Measurements from ENCODE around the gene TRIM9.

Gene TRIM9

DNA sequence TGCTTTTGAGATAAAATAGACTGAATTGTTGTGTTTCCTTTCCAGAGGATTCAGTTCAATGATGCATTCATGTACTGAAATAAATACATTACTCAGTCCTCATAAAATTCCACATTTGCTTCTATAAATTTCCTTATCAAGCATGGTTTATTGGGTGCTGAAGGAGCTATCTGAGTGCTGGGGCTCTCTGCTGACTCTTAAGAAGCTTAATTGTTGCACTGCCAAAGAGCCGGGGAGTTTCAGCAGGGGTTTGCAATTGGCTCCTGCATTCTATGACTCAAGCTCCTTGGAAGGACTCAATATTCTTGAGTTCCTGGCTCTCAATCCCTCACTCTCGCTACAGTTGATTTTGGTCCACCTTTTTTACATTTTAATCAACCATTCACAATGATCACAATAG lies 80.8 kb downstream of the TRIM9 start:
- Histone ChIP-seq H3K4me1 (ENCODE audit: control insufficient read depth, insufficient read depth, low read length, poor library complexity, severe bottlenecking) (no peaks in the 10 kb centered on the region), H3K36me3 (ENCODE audit: control insufficient read depth, insufficient read depth, low read length) (no peaks in the 10 kb centered on the region), H3K4me3 (ENCODE audit: insufficient read depth, low read depth, low read length, poor library complexity, severe bottlenecking) (no peak overlapping the region), H3K9me3 (ENCODE audit: control insufficient read depth, low read length) (no peaks in the 10 kb centered on the region), H3K27ac (ENCODE audit: insufficient read depth, low read length, poor library complexity, severe bottlenecking) (no peak overlapping the region), H3K27me3 (replicated peaks; ENCODE audit: control insufficient read depth, insufficient read depth, low read length, poor library complexity, severe bottlenecking) (no peaks in the 10 kb centered on the region)
- no peak for DNase-seq

DNA sequence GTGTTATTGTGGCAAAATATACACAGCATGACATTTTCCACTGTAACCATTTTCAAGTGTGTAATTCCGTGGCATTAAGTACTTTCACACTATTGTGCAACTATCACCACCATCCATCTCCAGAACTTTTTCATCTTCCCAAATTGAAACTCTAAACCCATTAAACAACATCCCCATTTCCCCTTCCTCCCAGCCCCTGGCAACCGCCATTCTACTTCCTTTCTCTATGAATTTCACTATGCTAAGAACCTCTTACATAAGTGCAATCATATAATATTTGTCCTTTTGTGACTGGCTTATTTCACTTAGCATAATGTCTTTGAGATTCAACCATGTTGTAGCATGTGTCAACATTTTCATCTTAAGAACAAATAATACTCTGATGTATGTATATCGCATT lies 82.8 kb downstream of the TRIM9 start:
- H3K4me3 ChIP-seq (ENCODE audit: insufficient read depth, low read depth, low read length, poor library complexity, severe bottlenecking): no peak overlapping the region
- no peak for DNase-seq
- H3K9me3 ChIP-seq (ENCODE audit: control insufficient read depth, low read length): no peaks in the 10 kb centered on the region
- no peaks in the 10 kb centered on the region for H3K27me3 ChIP-seq (replicated peaks; ENCODE audit: control insufficient read depth, insufficient read depth, low read length, poor library complexity, severe bottlenecking)
- H3K27ac ChIP-seq (ENCODE audit: insufficient read depth, low read length, poor library complexity, severe bottlenecking): no peak overlapping the region
- H3K4me1 ChIP-seq (ENCODE audit: control insufficient read depth, insufficient read depth, low read length, poor library complexity, severe bottlenecking): no peaks in the 10 kb centered on the region
- no peaks in the 10 kb centered on the region for H3K36me3 ChIP-seq (ENCODE audit: control insufficient read depth, insufficient read depth, low read length)

DNA sequence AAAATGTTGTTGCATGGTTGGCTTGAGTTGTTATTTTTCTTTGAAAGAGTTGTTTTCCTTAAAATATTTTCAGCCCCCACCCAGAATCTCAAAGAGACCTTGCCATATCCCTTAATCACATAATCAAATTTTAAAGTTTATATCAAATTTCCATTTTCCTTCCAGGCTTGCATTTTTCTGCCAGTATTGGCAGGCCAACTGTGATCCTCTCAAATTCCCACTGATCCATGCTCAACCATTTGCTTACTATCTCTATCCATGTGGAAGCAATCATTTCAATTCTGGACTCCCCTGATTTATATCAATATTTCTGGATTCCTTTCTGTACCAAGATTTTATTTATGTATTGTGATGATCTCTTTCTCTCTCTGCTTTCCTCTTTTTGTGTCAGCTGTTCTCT lies 86.5 kb downstream of the TRIM9 start:
- H3K27me3 ChIP-seq (replicated peaks; ENCODE audit: control insufficient read depth, insufficient read depth, low read length, poor library complexity, severe bottlenecking): no peaks in the 10 kb centered on the region
- DNase-seq: no peak
- H3K36me3 ChIP-seq (ENCODE audit: control insufficient read depth, insufficient read depth, low read length): no peaks in the 10 kb centered on the region
- no peaks in the 10 kb centered on the region for H3K9me3 ChIP-seq (ENCODE audit: control insufficient read depth, low read length)
- H3K4me3 ChIP-seq (ENCODE audit: insufficient read depth, low read depth, low read length, poor library complexity, severe bottlenecking): no peak overlapping the region
- no peak overlapping the region for H3K27ac ChIP-seq (ENCODE audit: insufficient read depth, low read length, poor library complexity, severe bottlenecking)
- no peaks in the 10 kb centered on the region for H3K4me1 ChIP-seq (ENCODE audit: control insufficient read depth, insufficient read depth, low read length, poor library complexity, severe bottlenecking)

DNA sequence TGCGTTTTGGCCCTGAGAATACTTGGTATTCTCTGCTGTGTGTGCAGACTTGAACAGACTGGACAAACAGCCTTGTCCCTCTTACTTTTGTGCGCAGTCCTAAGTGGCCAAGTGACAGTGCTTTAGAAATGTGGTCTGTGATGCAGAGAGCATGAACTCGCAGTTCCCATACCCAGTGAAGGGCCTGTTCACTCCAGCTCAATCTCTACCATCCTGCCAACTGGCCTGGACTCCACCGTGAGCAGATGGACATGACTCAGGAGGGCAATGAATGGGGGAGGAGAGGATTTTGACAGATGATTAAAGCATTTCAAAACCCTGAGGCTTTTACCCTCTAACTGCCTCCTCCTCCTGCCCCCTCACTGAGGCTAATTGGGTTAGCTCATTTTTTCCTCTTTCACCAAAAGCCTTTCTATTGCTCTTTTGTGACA lies 88.1 kb downstream of the TRIM9 start:
- H3K27me3 ChIP-seq (replicated peaks; ENCODE audit: control insufficient read depth, insufficient read depth, low read length, poor library complexity, severe bottlenecking): no peaks in the 10 kb centered on the region
- no peak overlapping the region for H3K4me3 ChIP-seq (ENCODE audit: insufficient read depth, low read depth, low read length, poor library complexity, severe bottlenecking)
- no peaks in the 10 kb centered on the region for H3K36me3 ChIP-seq (ENCODE audit: control insufficient read depth, insufficient read depth, low read length)
- DNase-seq: no peak
- H3K9me3 ChIP-seq (ENCODE audit: control insufficient read depth, low read length): no peaks in the 10 kb centered on the region
- H3K4me1 ChIP-seq (ENCODE audit: control insufficient read depth, insufficient read depth, low read length, poor library complexity, severe bottlenecking): no peaks in the 10 kb centered on the region
- no peak overlapping the region for H3K27ac ChIP-seq (ENCODE audit: insufficient read depth, low read length, poor library complexity, severe bottlenecking)

DNA sequence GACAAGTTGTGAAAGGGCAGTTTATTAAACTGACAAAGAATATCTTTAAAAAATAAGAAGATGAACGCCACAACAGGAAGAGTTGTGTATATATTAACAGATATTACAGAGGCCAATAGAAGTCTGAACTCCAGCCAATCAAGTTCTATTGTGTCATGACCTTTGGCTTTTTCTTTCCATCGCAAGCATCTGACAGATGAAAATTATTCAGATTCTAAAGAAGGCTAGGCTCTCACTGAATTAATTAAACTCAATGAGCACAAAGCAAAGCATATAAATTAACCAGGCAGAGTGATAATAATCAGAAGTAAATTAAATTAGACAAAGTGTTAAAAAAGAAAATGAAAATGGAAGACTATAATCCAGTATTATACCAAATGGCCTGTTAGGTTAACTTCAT lies 88.6 kb downstream of the TRIM9 start:
- Histone ChIP-seq H3K4me3 (ENCODE audit: insufficient read depth, low read depth, low read length, poor library complexity, severe bottlenecking) (no peak overlapping the region), H3K9me3 (ENCODE audit: control insufficient read depth, low read length) (no peaks in the 10 kb centered on the region), H3K27ac (ENCODE audit: insufficient read depth, low read length, poor library complexity, severe bottlenecking) (no peak overlapping the region), H3K36me3 (ENCODE audit: control insufficient read depth, insufficient read depth, low read length) (no peaks in the 10 kb centered on the region), H3K27me3 (replicated peaks; ENCODE audit: control insufficient read depth, insufficient read depth, low read length, poor library complexity, severe bottlenecking) (no peaks in the 10 kb centered on the region), H3K4me1 (ENCODE audit: control insufficient read depth, insufficient read depth, low read length, poor library complexity, severe bottlenecking) (no peaks in the 10 kb centered on the region)
- DNase-seq: no peak

DNA sequence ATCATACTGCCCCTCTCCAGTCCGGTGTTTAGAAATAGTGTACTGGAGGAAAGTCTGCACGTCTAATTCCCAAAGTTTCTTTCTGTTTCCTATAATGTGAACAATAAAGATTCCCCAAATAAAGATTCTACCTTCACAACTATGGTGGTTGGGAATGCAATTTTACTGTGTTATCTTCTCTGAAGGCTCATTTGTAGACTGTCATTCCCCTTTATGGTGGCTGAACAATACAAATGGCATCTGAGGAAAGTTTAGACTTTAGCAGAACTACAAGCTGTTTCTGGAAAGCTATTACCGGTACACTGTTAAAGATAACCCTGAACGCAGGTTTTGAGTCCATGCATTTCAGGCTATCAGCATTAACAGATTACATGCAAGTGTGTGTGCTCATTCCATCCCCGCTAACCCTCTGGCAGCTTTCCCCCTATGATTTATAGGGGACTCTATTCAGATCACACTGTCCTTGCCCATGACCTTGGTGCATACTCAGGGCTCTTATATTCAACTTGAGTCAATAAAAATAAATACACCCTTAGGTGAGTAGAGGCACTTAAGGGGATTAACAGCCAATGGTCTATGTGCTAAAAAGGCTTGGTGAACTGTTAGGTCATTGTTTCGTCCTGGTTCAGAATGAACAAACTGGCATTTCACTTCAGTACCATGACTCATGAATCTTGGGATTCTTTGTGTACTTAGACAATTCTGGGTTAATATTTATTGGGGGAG lies 89.9 kb downstream of the TRIM9 start:
- Histone ChIP-seq H3K9me3 (ENCODE audit: control insufficient read depth, low read length) (no peaks in the 10 kb centered on the region), H3K4me3 (ENCODE audit: insufficient read depth, low read depth, low read length, poor library complexity, severe bottlenecking) (no peak overlapping the region), H3K27me3 (replicated peaks; ENCODE audit: control insufficient read depth, insufficient read depth, low read length, poor library complexity, severe bottlenecking) (no peaks in the 10 kb centered on the region), H3K27ac (ENCODE audit: insufficient read depth, low read length, poor library complexity, severe bottlenecking) (no peak overlapping the region), H3K36me3 (ENCODE audit: control insufficient read depth, insufficient read depth, low read length) (no peaks in the 10 kb centered on the region), H3K4me1 (ENCODE audit: control insufficient read depth, insufficient read depth, low read length, poor library complexity, severe bottlenecking) (no peaks in the 10 kb centered on the region)
- no peak for DNase-seq

DNA sequence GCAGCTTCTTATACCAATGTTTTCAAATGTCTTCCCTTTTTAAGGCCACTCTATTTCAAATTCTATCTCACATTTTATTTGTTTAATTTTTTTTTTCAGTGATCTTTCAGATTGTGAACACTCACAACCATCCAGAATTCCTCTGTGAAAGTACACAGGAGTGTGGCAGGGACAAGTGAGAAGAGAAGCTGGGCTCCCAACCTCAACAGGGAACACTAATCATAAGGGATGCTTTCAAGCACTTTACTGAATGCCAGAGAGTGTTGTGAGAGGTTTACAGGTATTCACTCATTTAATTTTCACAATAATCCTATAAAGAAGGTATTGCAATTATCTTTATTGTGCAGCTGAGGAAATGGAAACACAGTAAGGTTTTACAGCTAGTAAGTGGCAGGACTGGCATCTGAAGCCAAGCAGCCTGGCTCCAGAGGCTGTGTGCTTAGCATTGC lies 90.5 kb downstream of the TRIM9 start:
- no peaks in the 10 kb centered on the region for H3K9me3 ChIP-seq (ENCODE audit: control insufficient read depth, low read length)
- no peak overlapping the region for H3K4me3 ChIP-seq (ENCODE audit: insufficient read depth, low read depth, low read length, poor library complexity, severe bottlenecking)
- H3K36me3 ChIP-seq (ENCODE audit: control insufficient read depth, insufficient read depth, low read length): no peaks in the 10 kb centered on the region
- no peaks in the 10 kb centered on the region for H3K27me3 ChIP-seq (replicated peaks; ENCODE audit: control insufficient read depth, insufficient read depth, low read length, poor library complexity, severe bottlenecking)
- no peak overlapping the region for H3K27ac ChIP-seq (ENCODE audit: insufficient read depth, low read length, poor library complexity, severe bottlenecking)
- no peak for DNase-seq
- no peaks in the 10 kb centered on the region for H3K4me1 ChIP-seq (ENCODE audit: control insufficient read depth, insufficient read depth, low read length, poor library complexity, severe bottlenecking)

DNA sequence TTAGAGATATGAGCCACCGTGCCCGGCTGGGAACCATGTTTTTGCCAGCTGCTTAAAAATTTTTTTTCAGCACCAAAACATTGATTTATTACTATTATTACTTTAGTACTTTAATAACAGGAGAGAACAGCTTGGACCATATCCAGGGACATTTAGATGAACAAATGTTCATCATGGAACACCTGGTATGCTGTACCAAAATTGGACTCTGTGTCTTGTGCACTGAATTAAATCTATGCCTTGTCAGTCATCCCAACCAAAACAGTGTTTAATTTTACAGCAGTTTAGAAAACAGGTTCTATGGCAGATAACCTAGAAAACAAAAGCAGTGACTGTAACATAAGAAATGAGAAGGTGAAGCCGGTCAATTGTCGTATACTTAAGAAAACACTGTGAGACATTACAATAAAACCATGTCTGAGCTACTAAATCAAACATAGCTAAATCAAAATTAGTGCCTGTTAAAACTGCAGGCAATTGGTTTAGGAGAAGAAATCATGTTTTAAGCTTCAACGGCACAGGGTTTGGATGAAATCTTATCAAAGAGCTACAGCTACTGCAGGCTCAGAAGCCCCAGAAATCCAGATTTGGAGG lies 92.4 kb downstream of the TRIM9 start:
- H3K27me3 ChIP-seq (replicated peaks; ENCODE audit: control insufficient read depth, insufficient read depth, low read length, poor library complexity, severe bottlenecking): no peaks in the 10 kb centered on the region
- H3K27ac ChIP-seq (ENCODE audit: insufficient read depth, low read length, poor library complexity, severe bottlenecking): no peak overlapping the region
- DNase-seq: no peak
- no peaks in the 10 kb centered on the region for H3K36me3 ChIP-seq (ENCODE audit: control insufficient read depth, insufficient read depth, low read length)
- no peak overlapping the region for H3K4me3 ChIP-seq (ENCODE audit: insufficient read depth, low read depth, low read length, poor library complexity, severe bottlenecking)
- no peaks in the 10 kb centered on the region for H3K9me3 ChIP-seq (ENCODE audit: control insufficient read depth, low read length)
- H3K4me1 ChIP-seq (ENCODE audit: control insufficient read depth, insufficient read depth, low read length, poor library complexity, severe bottlenecking): no peaks in the 10 kb centered on the region

DNA sequence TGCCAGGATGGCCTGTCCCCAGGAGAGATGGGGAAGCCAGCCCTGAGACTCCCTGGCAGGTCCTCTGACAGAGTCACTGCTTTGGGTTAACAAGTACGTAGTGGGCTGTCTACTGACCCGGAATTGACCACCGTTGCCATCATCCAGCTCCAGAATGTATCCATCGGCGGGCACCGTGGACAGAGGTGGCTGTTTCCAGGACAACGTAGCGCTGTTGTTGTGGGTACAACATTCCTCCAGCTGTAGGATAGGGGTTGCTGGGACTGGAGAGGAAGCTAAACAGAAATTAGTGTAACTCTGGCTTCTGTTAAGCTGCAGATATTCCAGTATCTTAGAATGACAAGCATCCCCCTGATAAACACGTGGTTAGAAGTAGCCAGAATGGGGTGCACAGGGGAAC lies 94.3 kb downstream of the TRIM9 start:
- no peak overlapping the region for H3K4me3 ChIP-seq (ENCODE audit: insufficient read depth, low read depth, low read length, poor library complexity, severe bottlenecking)

DNA sequence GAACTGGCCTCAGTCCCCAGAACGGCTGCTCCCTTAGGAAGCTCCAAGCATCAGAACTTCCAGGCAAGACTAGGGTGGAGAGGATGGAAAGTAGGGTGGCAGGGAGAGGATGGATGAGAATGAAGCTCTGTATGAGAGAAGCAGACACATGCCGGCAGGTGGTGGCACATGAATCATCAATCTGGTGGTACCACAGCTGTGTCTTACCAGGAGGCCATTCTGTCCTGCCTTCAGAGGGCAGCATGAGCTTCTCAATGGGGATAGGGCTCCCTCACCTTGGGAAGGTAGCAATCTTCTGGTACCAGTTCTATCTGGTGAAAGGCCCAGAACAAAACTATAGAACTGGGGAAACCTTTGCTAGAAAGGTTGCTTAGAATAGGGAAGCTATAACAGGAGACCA lies 95.2 kb downstream of the TRIM9 start:
- DNase-seq: no peak
- no peaks in the 10 kb centered on the region for H3K36me3 ChIP-seq (ENCODE audit: control insufficient read depth, insufficient read depth, low read length)
- H3K27ac ChIP-seq (ENCODE audit: insufficient read depth, low read length, poor library complexity, severe bottlenecking): no peak overlapping the region

More for the DNA sequence above, 94.3 kb downstream of the TRIM9 start:
- no peaks in the 10 kb centered on the region for H3K27me3 ChIP-seq (replicated peaks; ENCODE audit: control insufficient read depth, insufficient read depth, low read length, poor library complexity, severe bottlenecking)
- DNase-seq: no peak
- H3K27ac ChIP-seq (ENCODE audit: insufficient read depth, low read length, poor library complexity, severe bottlenecking): no peak overlapping the region
- no peaks in the 10 kb centered on the region for H3K4me1 ChIP-seq (ENCODE audit: control insufficient read depth, insufficient read depth, low read length, poor library complexity, severe bottlenecking)
- no peaks in the 10 kb centered on the region for H3K9me3 ChIP-seq (ENCODE audit: control insufficient read depth, low read length)
- H3K36me3 ChIP-seq (ENCODE audit: control insufficient read depth, insufficient read depth, low read length): no peaks in the 10 kb centered on the region

More for the DNA sequence above, 95.2 kb downstream of the TRIM9 start:
- Histone ChIP-seq H3K9me3 (ENCODE audit: control insufficient read depth, low read length) (no peaks in the 10 kb centered on the region), H3K4me1 (ENCODE audit: control insufficient read depth, insufficient read depth, low read length, poor library complexity, severe bottlenecking) (no peaks in the 10 kb centered on the region), H3K4me3 (ENCODE audit: insufficient read depth, low read depth, low read length, poor library complexity, severe bottlenecking) (no peak overlapping the region), H3K27me3 (replicated peaks; ENCODE audit: control insufficient read depth, insufficient read depth, low read length, poor library complexity, severe bottlenecking) (no peaks in the 10 kb centered on the region)
